CD4-positive, alpha-beta T cell (primary cell): ENCODE results near the gene XIAP. TPM values are rescaled to one million over a fixed set of nuclear protein-coding genes. Genes with fewer than 3 reads are reported as not detected.
"Not testable (repeated sequence)": the region's sequence is repeated elsewhere in the genome, so short reads cannot be mapped to it uniquely, and the experiment has no call there.

ENCODE experiments used
- ATAC-seq: fragments of 200-7000 bp; cut with Tn5 transposase; one replicate; pipeline ENCODE4 v1.10.0; 2022; ENCODE audit warnings: mild to moderate bottlenecking; ENCODE audit not compliant: poor library complexity
- CTCF ChIA-PET: fragments of 350-600 bp; sonication (Branson Sonifier 250); formaldehyde crosslinking; loops from one replicate; lab custom pipeline; 2021; ENCODE audit warnings: antibody characterized with exemption, inconsistent platforms; lab: Charles Lee
- POLR2A ChIA-PET: fragments of 350-600 bp; sonication (Branson Sonifier 250); formaldehyde crosslinking; loops from one replicate; lab custom pipeline; 2021; ENCODE audit warnings: antibody characterized with exemption, inconsistent platforms; lab: Charles Lee
- DNase-seq, 14 experiments: peaks; one replicate each; pipeline ENCODE4 v3.0.0-alpha.2; 2013 to 2020; ENCODE audit warnings: mixed read lengths in 2 of 14
- H3K27ac ChIP-seq, 2 donors: one replicate each; pipeline versions ENCODE4 v1.5.1 to v1.7.0; 2013; ENCODE audit warnings: low read length in 2 of 2, low read depth in 1 of 2, mild to moderate bottlenecking in 1 of 2
- H3K27me3 ChIP-seq, 2 experiments: 1 replicate in 1 of 2; 2 replicates in 1 of 2; pipeline versions ENCODE4 v1.6.1 to v1.7.0; 2013; ENCODE audit warnings: low read length in 2 of 2, control low read depth in 1 of 2, mild to moderate bottlenecking in 1 of 2, moderate library complexity in 1 of 2; ENCODE audit not compliant: insufficient read depth in 2 of 2, control insufficient read depth in 1 of 2
- H3K36me3 ChIP-seq: one replicate; pipeline ENCODE4 v1.6.1; 2013; ENCODE audit warnings: low read length, control low read depth; ENCODE audit not compliant: insufficient read depth
- H3K4me1 ChIP-seq: one replicate; pipeline ENCODE4 v1.6.1; 2013; ENCODE audit warnings: low read length, control low read depth; ENCODE audit not compliant: insufficient read depth
- H3K4me3 ChIP-seq: one replicate; pipeline ENCODE4 v1.5.1; 2013; ENCODE audit warnings: mild to moderate bottlenecking, low read length, moderate library complexity
- H3K9me3 ChIP-seq, 2 experiments: 1 replicate in 1 of 2; 2 replicates in 1 of 2; pipeline versions ENCODE4 v1.6.1 to v1.7.0; 2013; ENCODE audit warnings: low read length in 2 of 2, mild to moderate bottlenecking in 2 of 2, control low read depth in 1 of 2, moderate library complexity in 1 of 2; ENCODE audit not compliant: control insufficient read depth in 1 of 2, insufficient read depth in 1 of 2
- H3K27ac Mint-ChIP-seq: one replicate; pipeline ENCODE4 v1.8.0; 2020; ENCODE audit warnings: mixed read lengths
- H3K27me3 Mint-ChIP-seq: one replicate; pipeline ENCODE4 v1.8.0; 2021; ENCODE audit warnings: mixed read lengths
- H3K36me3 Mint-ChIP-seq: one replicate; pipeline ENCODE4 v1.8.0; 2021; ENCODE audit warnings: low read depth, mixed read lengths
- H3K4me1 Mint-ChIP-seq: one replicate; pipeline ENCODE4 v1.8.0; 2021; ENCODE audit warnings: low read depth, mixed read lengths
- H3K4me3 Mint-ChIP-seq: one replicate; pipeline ENCODE4 v1.8.0; 2020; ENCODE audit warnings: mild to moderate bottlenecking, mixed read lengths
- H3K9me3 Mint-ChIP-seq: one replicate; pipeline ENCODE4 v1.8.0; 2020; ENCODE audit warnings: mixed read lengths
- CTCF ChIP-seq: fragments of 200-600 bp; IDR thresholded peaks from one replicate; pipeline ENCODE4 v1.8.0; 2022; ENCODE audit warnings: antibody characterized with exemption, mild to moderate bottlenecking
- intact Hi-C, 2 experiments: fragments of 100-400 bp; cut with DNase I in 1 of 2; cut with micrococcal nuclease in 1 of 2; formaldehyde crosslinking; loops; one replicate each; pipeline versions ENCODE4 v1.15.1 to v1.9.0; 2023 to 2025; cut with DNase I, micrococcal nuclease
- total RNA-seq, 174 experiments: library from RNA in 2 of 174; stranded (reverse) in 2 of 174; gene quantifications; one replicate each; pipeline ENCODE4 v1.2.3 and lab custom pipeline; 2021 to 2026

The XIAP gene
- total RNA-seq, 2 experiments from 2014 or later: 20.9 to 26.0 TPM

GRCh38 chrX:123927845-123928244, 68.0 kb downstream of the XIAP start:
- H3K9me3 ChIP-seq: peaks cover 0 to 8% of the 10 kb centered on the region in 2 experiments
- POLR2A ChIA-PET: no interaction called here
- no peaks in the 10 kb centered on the region for H3K36me3 Mint-ChIP-seq
- no peaks in the 10 kb centered on the region for H3K27me3 Mint-ChIP-seq
- H3K27ac Mint-ChIP-seq: no peak overlapping the region
- peaks cover 3% of the 10 kb centered on the region for H3K9me3 Mint-ChIP-seq
- H3K4me3 ChIP-seq: no peak overlapping the region
- intact Hi-C loops: no loop called here
- H3K36me3 ChIP-seq: no peaks in the 10 kb centered on the region
- no peaks in the 10 kb centered on the region for H3K27me3 ChIP-seq
- CTCF ChIA-PET: no interaction called here
- H3K4me3 Mint-ChIP-seq: no peak overlapping the region
- H3K4me1 ChIP-seq: no peaks in the 10 kb centered on the region
- DNase-seq (no peak), ATAC-seq (no peak)
- TF ChIP-seq CTCF: no peak
- no peaks in the 10 kb centered on the region for H3K4me1 Mint-ChIP-seq
- H3K27ac ChIP-seq: no peak overlapping the region

GRCh38 chrX:123932055-123932454, 72.2 kb downstream of the XIAP start:
- H3K27ac Mint-ChIP-seq, H3K4me1 ChIP-seq, H3K27me3 ChIP-seq, intact Hi-C loops, H3K9me3 ChIP-seq, H3K4me3 Mint-ChIP-seq, POLR2A ChIA-PET, H3K9me3 Mint-ChIP-seq, DNase-seq, H3K27me3 Mint-ChIP-seq, H3K4me1 Mint-ChIP-seq, H3K36me3 Mint-ChIP-seq, H3K36me3 ChIP-seq, H3K27ac ChIP-seq, CTCF ChIA-PET, ATAC-seq, H3K4me3 ChIP-seq: not testable (repeated sequence)

GRCh38 chrX:123943074-123943473, 83.2 kb downstream of the XIAP start:
- H3K27ac ChIP-seq: no peak overlapping the region
- TF ChIP-seq CTCF: no peak
- H3K27me3 ChIP-seq: no peaks in the 10 kb centered on the region
- no peaks in the 10 kb centered on the region for H3K36me3 ChIP-seq
- H3K9me3 ChIP-seq: no peaks in the 10 kb centered on the region
- intact Hi-C loops: no loop called here
- Mint-ChIP-seq H3K9me3 (no peaks in the 10 kb centered on the region), H3K4me1 (no peaks in the 10 kb centered on the region), H3K36me3 (no peaks in the 10 kb centered on the region), H3K4me3 (no peak overlapping the region), H3K27ac (no peak overlapping the region), H3K27me3 (no peaks in the 10 kb centered on the region)
- POLR2A ChIA-PET: no interaction called here
- no peaks in the 10 kb centered on the region for H3K4me1 ChIP-seq
- CTCF ChIA-PET: no interaction called here
- H3K4me3 ChIP-seq: no peak overlapping the region
- ATAC-seq: no peak
- DNase-seq: no peak

DNA sequence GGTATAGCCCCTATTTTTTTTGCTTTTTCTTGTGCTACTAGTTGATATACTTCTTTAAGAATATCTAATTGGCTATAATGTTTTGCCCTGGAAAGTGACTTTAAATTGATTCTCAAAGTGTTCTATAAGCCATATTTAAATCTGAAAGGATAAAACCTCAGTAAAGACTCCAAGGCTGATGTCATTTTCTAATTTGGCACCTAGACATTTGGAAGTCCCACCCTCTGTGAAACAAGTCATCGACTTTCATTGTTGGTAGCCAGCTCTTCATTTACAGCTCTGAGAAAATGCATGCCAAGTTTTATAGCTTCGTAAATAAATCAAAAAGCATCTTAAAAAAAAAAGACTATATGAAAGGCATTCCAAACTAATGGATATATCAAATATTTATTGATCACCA, 83.6 kb downstream of the XIAP start:
- Mint-ChIP-seq H3K36me3 (no peaks in the 10 kb centered on the region), H3K4me1 (no peaks in the 10 kb centered on the region), H3K4me3 (no peak overlapping the region), H3K27me3 (no peaks in the 10 kb centered on the region), H3K27ac (no peak overlapping the region), H3K9me3 (no peaks in the 10 kb centered on the region)
- Histone ChIP-seq H3K9me3 (no peaks in the 10 kb centered on the region), H3K4me1 (no peaks in the 10 kb centered on the region), H3K27ac (no peak overlapping the region), H3K36me3 (no peaks in the 10 kb centered on the region), H3K4me3 (no peak overlapping the region), H3K27me3 (no peaks in the 10 kb centered on the region)
- DNase-seq (no peak), ATAC-seq (no peak)
- POLR2A ChIA-PET: no interaction called here
- CTCF ChIA-PET: no interaction called here
- no peak for TF ChIP-seq CTCF
- intact Hi-C loops: no loop called here
